Mesenchymal stem cell (in vitro differentiated cells and primary cell): Measurements from ENCODE around the gene OR52E8.
A peak's percentile ranks its signal among the peaks of the same experiment; 100 is the strongest.

ENCODE experiments used
- DNase-seq: peaks from one replicate; pipeline ENCODE4 v3.0.0-alpha.2; 2013
- H2AFZ ChIP-seq: one replicate; pipeline ENCODE4 v1.6.1; 2013; ENCODE audit warnings: low read depth, mild to moderate bottlenecking, control low read depth, inconsistent platforms, low read length, moderate library complexity
- H2AK5ac ChIP-seq: 2 replicates; pipeline ENCODE4 v1.6.1; 2013; ENCODE audit warnings: low read length, moderate library complexity, mild to moderate bottlenecking, inconsistent platforms; ENCODE audit not compliant: severe bottlenecking
- H2BK120ac ChIP-seq: one replicate; pipeline ENCODE4 v1.6.1; 2013; ENCODE audit warnings: low read depth, mild to moderate bottlenecking, inconsistent platforms, low read length, moderate library complexity
- H2BK12ac ChIP-seq, 2 experiments: one replicate each; pipeline ENCODE4 v1.6.1; 2013; ENCODE audit warnings: inconsistent platforms in 2 of 2, low read length in 2 of 2, mild to moderate bottlenecking in 2 of 2, moderate library complexity in 2 of 2, control low read depth in 1 of 2
- H2BK15ac ChIP-seq: one replicate; pipeline ENCODE4 v1.6.1; 2013; ENCODE audit warnings: mild to moderate bottlenecking, low read depth, inconsistent platforms; ENCODE audit not compliant: poor library complexity, severe bottlenecking
- H2BK5ac ChIP-seq: 2 replicates; pipeline ENCODE4 v1.6.1; 2013; ENCODE audit warnings: low read depth, mild to moderate bottlenecking, low read length, control low read depth, inconsistent platforms; ENCODE audit not compliant: poor library complexity, severe bottlenecking
- H3K14ac ChIP-seq, 2 experiments: one replicate each; pipeline ENCODE4 v1.6.1; 2013; ENCODE audit warnings: inconsistent platforms in 2 of 2, low read length in 2 of 2, control low read depth in 1 of 2, mild to moderate bottlenecking in 1 of 2, moderate library complexity in 1 of 2
- H3K18ac ChIP-seq, 2 experiments: one replicate each; pipeline ENCODE4 v1.6.1; 2013; ENCODE audit warnings: inconsistent platforms in 2 of 2, low read length in 2 of 2, control low read depth in 1 of 2, low read depth in 1 of 2, mild to moderate bottlenecking in 1 of 2
- H3K23ac ChIP-seq, 2 experiments: one replicate each; pipeline ENCODE4 v1.6.1; 2013; ENCODE audit warnings: inconsistent platforms in 2 of 2, low read length in 2 of 2, mild to moderate bottlenecking in 2 of 2, moderate library complexity in 2 of 2, control low read depth in 1 of 2
- H3K27ac ChIP-seq: 2 replicates; pipeline ENCODE4 v1.5.1; 2013; ENCODE audit warnings: mild to moderate bottlenecking, moderate library complexity, low read length, control low read depth, inconsistent platforms; ENCODE audit not compliant: poor library complexity, severe bottlenecking
- H3K27me3 ChIP-seq, 2 experiments: 2 replicates each; pipeline versions ENCODE4 v1.6.1 to v1.7.0; 2013; ENCODE audit warnings: low read length in 2 of 2, mild to moderate bottlenecking in 2 of 2, moderate library complexity in 2 of 2, control low read depth in 1 of 2, inconsistent platforms in 1 of 2; ENCODE audit not compliant: control insufficient read depth in 1 of 2, insufficient read depth in 1 of 2
- H3K36me3 ChIP-seq, 2 experiments: 2 replicates each; pipeline versions ENCODE4 v1.6.1 to v1.7.0; 2013; ENCODE audit warnings: low read length in 2 of 2, control low read depth in 1 of 2, inconsistent platforms in 1 of 2, low read depth in 1 of 2, mild to moderate bottlenecking in 1 of 2; ENCODE audit not compliant: insufficient read depth in 2 of 2, control insufficient read depth in 1 of 2
- H3K4ac ChIP-seq, 2 experiments: one replicate each; pipeline ENCODE4 v1.6.1; 2013; ENCODE audit warnings: inconsistent platforms in 2 of 2, low read length in 2 of 2, mild to moderate bottlenecking in 2 of 2, moderate library complexity in 2 of 2, control low read depth in 1 of 2, low read depth in 1 of 2
- H3K4me1 ChIP-seq: 2 replicates; pipeline ENCODE4 v1.6.1; 2013; ENCODE audit warnings: low read depth, low read length, control low read depth; ENCODE audit not compliant: control insufficient read depth, insufficient read depth
- H3K4me2 ChIP-seq: 2 replicates; pipeline ENCODE4 v1.6.1; 2013; ENCODE audit warnings: low read length, mild to moderate bottlenecking, inconsistent platforms; ENCODE audit not compliant: poor library complexity, severe bottlenecking
- H3K4me3 ChIP-seq, 2 experiments: 2 replicates each; pipeline versions ENCODE4 v1.5.1 to v1.7.0; 2013; ENCODE audit warnings: low read length in 2 of 2, mild to moderate bottlenecking in 2 of 2, control low read depth in 1 of 2, low read depth in 1 of 2; ENCODE audit not compliant: insufficient read depth in 1 of 2
- H3K79me1 ChIP-seq: replicated peaks from 2 replicates; pipeline ENCODE4 v1.6.1; 2013; ENCODE audit warnings: mild to moderate bottlenecking, control low read depth, low read length, inconsistent platforms; ENCODE audit not compliant: poor library complexity, severe bottlenecking
- H3K9ac ChIP-seq: 2 replicates; pipeline ENCODE4 v1.7.0; 2013; ENCODE audit warnings: mild to moderate bottlenecking, low read length, moderate library complexity
- H3K9me3 ChIP-seq: 2 replicates; pipeline ENCODE4 v1.7.0; 2013; ENCODE audit warnings: mild to moderate bottlenecking, low read length; ENCODE audit not compliant: control insufficient read depth
- H4K8ac ChIP-seq: one replicate; pipeline ENCODE4 v1.6.1; 2013; ENCODE audit warnings: inconsistent platforms, mild to moderate bottlenecking, low read length, moderate library complexity
- H4K91ac ChIP-seq: one replicate; pipeline ENCODE4 v1.6.1; 2013; ENCODE audit warnings: mild to moderate bottlenecking, low read length, inconsistent platforms
- WGBS: methylation state at CpG from one replicate; pipeline ENCODE4 v1.1.7; 2013; ENCODE audit warnings: mixed read lengths; 5-methylcytosine and 5-hydroxymethylcytosine counted together

Gene OR52E8

GRCh38 chr11:5831196-5831829, 26.2 kb downstream of the OR52E8 start:
- Histone ChIP-seq H2BK12ac (no peak overlapping the region), H3K27me3 (no peaks in the 10 kb centered on the region), H3K4me2 (no peak overlapping the region)

GRCh38 chr11:5818245-5818886, 39.1 kb downstream of the OR52E8 start:
- Histone ChIP-seq H4K8ac (no peak overlapping the region), H2BK5ac (no peak overlapping the region), H3K4ac (no peak overlapping the region), H2BK15ac (no peak overlapping the region), H3K4me2 (no peak overlapping the region), H2BK120ac (no peak overlapping the region), H3K79me1 (no peaks in the 10 kb centered on the region), H3K9me3 (no peaks in the 10 kb centered on the region), H3K23ac (no peak overlapping the region), H3K27me3 (no peaks in the 10 kb centered on the region), H3K14ac (no peak overlapping the region), H2AFZ (no peak overlapping the region), H3K4me1 (no peaks in the 10 kb centered on the region), H3K9ac (no peak overlapping the region), H3K4me3 (no peak overlapping the region), H2BK12ac (no peak overlapping the region), H3K36me3 (no peaks in the 10 kb centered on the region), H3K27ac (no peak overlapping the region), H4K91ac (no peak overlapping the region), H2AK5ac (no peak overlapping the region), H3K18ac (no peak overlapping the region)
- WGBS: no CpG with 5 or more reads among the region's 1 CpG
- peak; percentile 17 for DNase-seq

More at GRCh38 chr11:5831196-5831829, 26.2 kb downstream of the OR52E8 start:
- H3K27ac ChIP-seq: no peak overlapping the region
- H2AK5ac ChIP-seq: no peak overlapping the region
- H4K91ac ChIP-seq: no peak overlapping the region
- H3K9ac ChIP-seq: no peak overlapping the region
- no peaks in the 10 kb centered on the region for H3K79me1 ChIP-seq
- H2BK5ac ChIP-seq: no peak overlapping the region
- H3K4me3 ChIP-seq: no peak overlapping the region
- no peak overlapping the region for H4K8ac ChIP-seq
- DNase-seq: no peak
- H3K4me1 ChIP-seq: no peaks in the 10 kb centered on the region
- H2AFZ ChIP-seq: no peak overlapping the region
- H3K23ac ChIP-seq: no peak overlapping the region
- H3K4ac ChIP-seq: no peak overlapping the region
- no peak overlapping the region for H2BK120ac ChIP-seq
- 48% methylated on average over 5 of the region's 6 CpGs for WGBS
- no peaks in the 10 kb centered on the region for H3K36me3 ChIP-seq
- no peak overlapping the region for H3K14ac ChIP-seq
- no peak overlapping the region for H2BK15ac ChIP-seq
- H3K9me3 ChIP-seq: no peaks in the 10 kb centered on the region
- no peak overlapping the region for H3K18ac ChIP-seq

- Histone ChIP-seq H3K9me3 (no peaks in the 10 kb centered on the region), H2AFZ (no peak overlapping the region), H3K4me1 (no peaks in the 10 kb centered on the region), H3K23ac (no peak overlapping the region), H3K4me2 (no peak overlapping the region), H3K27me3 (no peaks in the 10 kb centered on the region), H3K79me1 (no peaks in the 10 kb centered on the region), H3K14ac (no peak overlapping the region), H3K4ac (no peak overlapping the region), H3K27ac (no peak overlapping the region), H3K36me3 (no peaks in the 10 kb centered on the region), H3K4me3 (no peak overlapping the region), H3K18ac (no peak overlapping the region), H4K8ac (no peak overlapping the region), H4K91ac (no peak overlapping the region), H3K9ac (no peak overlapping the region), H2BK5ac (no peak overlapping the region), H2BK120ac (no peak overlapping the region), H2AK5ac (no peak overlapping the region), H2BK15ac (no peak overlapping the region), H2BK12ac (no peak overlapping the region)
- WGBS: 95% methylated on average over 2 of the region's 4 CpGs
- no peak for DNase-seq
These were observed 42.0 kb downstream of the OR52E8 start for GRCh38 chr11:5815534-5815933.

GRCh38 chr11:5809905-5810795, 47.3 kb downstream of the OR52E8 start:
- H3K27me3 ChIP-seq: peaks cover 4 to 12% of the 10 kb centered on the region in 2 experiments
- no peaks in the 10 kb centered on the region for H3K79me1 ChIP-seq
- DNase-seq: no peak
- no peak overlapping the region for H3K9ac ChIP-seq
- no peak overlapping the region for H3K18ac ChIP-seq
- no peak overlapping the region for H3K14ac ChIP-seq
- H3K27ac ChIP-seq: no peak overlapping the region
- no peak overlapping the region for H2BK5ac ChIP-seq
- no peak overlapping the region for H2AK5ac ChIP-seq
- no peak overlapping the region for H2BK15ac ChIP-seq
- H3K4ac ChIP-seq: no peak overlapping the region
- WGBS: 81% methylated on average over 4 of the region's 6 CpGs
- no peak overlapping the region for H4K8ac ChIP-seq
- no peaks in the 10 kb centered on the region for H3K9me3 ChIP-seq
- no peak overlapping the region for H2BK12ac ChIP-seq
- no peak overlapping the region for H3K23ac ChIP-seq
- H4K91ac ChIP-seq: no peak overlapping the region
- no peaks in the 10 kb centered on the region for H3K36me3 ChIP-seq
- no peak overlapping the region for H3K4me2 ChIP-seq
- peaks cover 3% of the 10 kb centered on the region for H3K4me1 ChIP-seq
- no peak overlapping the region for H2BK120ac ChIP-seq
- H2AFZ ChIP-seq: no peak overlapping the region
- H3K4me3 ChIP-seq: no peak overlapping the region
